HCT116 (cell line): ENCODE data around the gene BCAS2. TPM values are rescaled to one million over a fixed set of nuclear protein-coding genes. Genes with fewer than 3 reads are reported as not detected.

Source experiments
- ATAC-seq: fragments of 200-7000 bp; cut with Tn5 transposase; 2 replicates; pipeline ENCODE4 v1.9.1; 2020; ENCODE audit warnings: mild to moderate bottlenecking, moderate library complexity
- BruUV-seq: library from RNA; stranded (reverse); fragments of 400-500 nt; replicated peaks from 2 replicates; lab custom pipeline; 2021; lab: Mats Ljungman, UMichigan
- CTCF ChIA-PET: fragments of 300-600 bp; sonication (Branson Sonifier 250); formaldehyde crosslinking; loops from one replicate; lab custom pipeline; 2021; ENCODE audit warnings: antibody characterized with exemption; lab: Charles Lee
- POLR2A ChIA-PET: fragments of 300-600, 350-600 bp; sonication (Branson Sonifier 250); formaldehyde crosslinking; loops from one replicate; lab custom pipeline; 2021; ENCODE audit warnings: antibody characterized with exemption; lab: Charles Lee
- RAD21 ChIA-PET, 2 experiments: fragments of 300-600 bp; sonication (Branson Sonifier 250); formaldehyde crosslinking; loops; one replicate each; lab custom pipeline; 2023; ENCODE audit warnings: low total read pairs in 2 of 2; ENCODE audit not compliant: uncharacterized antibody in 2 of 2, unreplicated experiment in 2 of 2, low non-redundant PET in 1 of 2; lab: Charles Lee
- DNase-seq: peaks from one replicate; pipeline ENCODE4 v3.0.0-alpha.2; 2010; ENCODE audit warnings: low read depth, low spot score
- H2AFZ ChIP-seq: fragments of 200-600 bp; shearing (Covaris generic), sonication (generic); 2 replicates; pipeline ENCODE4 v1.6.1; 2017; ENCODE audit warnings: low read depth, mixed run types, mixed read lengths, antibody characterized with exemption, low read length; ENCODE audit not compliant: poor library complexity, severe bottlenecking
- H3K27ac ChIP-seq: 2 replicates; pipeline ENCODE4 v1.5.1; 2012; ENCODE audit warnings: low read depth, low read length
- H3K27me3 ChIP-seq: fragments of 200-600 bp; sonication (generic); 2 replicates; pipeline ENCODE4 v1.6.1; 2016; ENCODE audit warnings: mixed run types, low read length, mixed read lengths; ENCODE audit not compliant: insufficient read depth
- H3K36me3 ChIP-seq, 2 experiments: fragments of 200-500 bp in 1 of 2; fragments of 200-600 bp in 1 of 2; sonication (Bioruptor generic) in 1 of 2; sonication (generic) in 1 of 2; 2 replicates each; pipeline versions ENCODE4 v1.5.1 to v1.6.1; 2014 to 2016; ENCODE audit warnings: low read length in 2 of 2, inconsistent platforms in 1 of 2, mixed read lengths in 1 of 2, mixed run types in 1 of 2; ENCODE audit not compliant: insufficient read depth in 2 of 2, control insufficient read depth in 1 of 2
- H3K4me1 ChIP-seq, 2 experiments: fragments of 200-600 bp in 1 of 2; sonication (generic) in 1 of 2; 2 replicates each; pipeline versions ENCODE4 v1.5.1 to v1.6.1; 2012 to 2017; ENCODE audit warnings: low read length in 2 of 2, inconsistent platforms in 1 of 2, mild to moderate bottlenecking in 1 of 2, mixed read lengths in 1 of 2, mixed run types in 1 of 2, moderate library complexity in 1 of 2; ENCODE audit not compliant: insufficient read depth in 2 of 2, control insufficient read depth in 1 of 2
- H3K4me2 ChIP-seq: fragments of 200-600 bp; sonication (generic); 2 replicates; pipeline ENCODE4 v1.6.1; 2017; ENCODE audit warnings: mixed run types, low read length, mixed read lengths
- H3K4me3 ChIP-seq, 2 experiments: fragments of 200-600 bp in 1 of 2; sonication (generic) in 1 of 2; replicated peaks in 1 of 2; 2 replicates each; pipeline ENCODE4 v1.5.1; 2011 to 2016; ENCODE audit warnings: low read length in 2 of 2, control low read depth in 1 of 2, low read depth in 1 of 2, mild to moderate bottlenecking in 1 of 2, mixed read lengths in 1 of 2, mixed run types in 1 of 2
- H3K79me2 ChIP-seq: fragments of 200-600 bp; sonication (generic); 2 replicates; pipeline ENCODE4 v1.6.1; 2017; ENCODE audit warnings: mild to moderate bottlenecking, mixed run types, low read length, moderate library complexity, mixed read lengths; ENCODE audit not compliant: insufficient read depth
- H3K9ac ChIP-seq: fragments of 200-600 bp; sonication (generic); 2 replicates; pipeline ENCODE4 v1.6.1; 2016; ENCODE audit warnings: low read length, mixed read lengths
- H3K9me2 ChIP-seq: fragments of 200-600 bp; sonication (generic), shearing (Covaris generic); 2 replicates; pipeline ENCODE4 v1.6.1; 2017; ENCODE audit warnings: mixed run types, mild to moderate bottlenecking, moderate library complexity; ENCODE audit not compliant: insufficient read depth
- H3K9me3 ChIP-seq, 2 experiments: fragments of 200-500 bp in 1 of 2; fragments of 200-600 bp in 1 of 2; sonication (Bioruptor generic) in 1 of 2; sonication (generic) in 1 of 2; 2 replicates each; pipeline ENCODE4 v1.6.1; 2014 to 2017; ENCODE audit warnings: low read length in 2 of 2, mixed read lengths in 2 of 2, inconsistent platforms in 1 of 2, low read depth in 1 of 2, mild to moderate bottlenecking in 1 of 2, mixed run types in 1 of 2, moderate library complexity in 1 of 2; ENCODE audit not compliant: control insufficient read depth in 1 of 2, insufficient read depth in 1 of 2
- H4K20me1 ChIP-seq: fragments of 200-600 bp; sonication (generic), shearing (Covaris generic); 2 replicates; pipeline ENCODE4 v1.6.1; 2017; ENCODE audit warnings: mixed run types, mild to moderate bottlenecking, moderate library complexity; ENCODE audit not compliant: insufficient read depth
- CEBPB ChIP-seq: IDR thresholded peaks from 2 replicates; pipeline ENCODE4 v1.6.1; 2012; ENCODE audit warnings: low read depth
- EZH2 ChIP-seq: fragments of 200-600 bp; sonication (generic); IDR thresholded peaks from 2 replicates; pipeline ENCODE4 v1.6.1; 2017; ENCODE audit warnings: antibody characterized with exemption, mixed run types
- EZH2phosphoT487 ChIP-seq: fragments of 200-600 bp; IDR thresholded peaks from 2 replicates; pipeline ENCODE4 v1.6.1; 2018; ENCODE audit warnings: antibody characterized with exemption, borderline replicate concordance
- JUND ChIP-seq: IDR thresholded peaks from 2 replicates; pipeline ENCODE4 v1.6.1; 2012
- POLR2A ChIP-seq: IDR thresholded peaks from 2 replicates; pipeline ENCODE4 v1.7.0; 2011; ENCODE audit warnings: borderline replicate concordance; ENCODE audit not compliant: insufficient read depth, insufficient read length; ENCODE audit errors: extremely low read depth
- POLR2AphosphoS5 ChIP-seq: IDR thresholded peaks from 2 replicates; pipeline ENCODE4 v1.6.1; 2011; ENCODE audit warnings: mild to moderate bottlenecking, low read depth, low read length, moderate library complexity
- RAD21 ChIP-seq: IDR thresholded peaks from 2 replicates; pipeline ENCODE4 v1.6.1; 2012; ENCODE audit warnings: low read depth, mild to moderate bottlenecking
- ZNF274 ChIP-seq: fragments of 200-500 bp; sonication (Bioruptor generic); IDR thresholded peaks from 2 replicates; pipeline ENCODE4 v1.6.1; 2014; ENCODE audit warnings: mild to moderate bottlenecking, low read depth, low read length, inconsistent platforms
- intact Hi-C: fragments of 100-400 bp; cut with micrococcal nuclease; formaldehyde crosslinking; loops from 2 replicates; pipeline ENCODE4 v1.10.0; 2022
- total RNA-seq: library from RNA; stranded (reverse); gene quantifications from one replicate; pipeline ENCODE4 v1.2.1, GENCODE V29; 2021; ENCODE audit not compliant: unreplicated experiment
- TF ChIP-seq, protein P1 (sequence below): IDR thresholded peaks from 2 replicates; pipeline ENCODE4 v1.6.1; 2012
- TF ChIP-seq, protein P2 (sequence below), 3 experiments: fragments of 200-600 bp in 1 of 3; sonication (generic) in 1 of 3; IDR thresholded peaks in 2 of 3; conservative IDR thresholded peaks in 1 of 3; 2 replicates each; pipeline ENCODE4 v1.5.1; 2012 to 2017; ENCODE audit warnings: low read depth in 2 of 3, low read length in 2 of 3, antibody characterized with exemption in 1 of 3, borderline replicate concordance in 1 of 3, control low read depth in 1 of 3, mild to moderate bottlenecking in 1 of 3, mixed read lengths in 1 of 3, mixed run types in 1 of 3, moderate library complexity in 1 of 3; ENCODE audit not compliant: insufficient read depth in 1 of 3
- TF ChIP-seq, protein P3 (sequence below): IDR thresholded peaks from 2 replicates; pipeline ENCODE4 v1.6.1; 2011; ENCODE audit warnings: mild to moderate bottlenecking, low read length, moderate library complexity; ENCODE audit not compliant: insufficient replicate concordance; ENCODE audit errors: extremely low read depth

BCAS2 gene
- total RNA-seq, 1 experiment from 2014 or later, result 45.2 TPM

DNA sequence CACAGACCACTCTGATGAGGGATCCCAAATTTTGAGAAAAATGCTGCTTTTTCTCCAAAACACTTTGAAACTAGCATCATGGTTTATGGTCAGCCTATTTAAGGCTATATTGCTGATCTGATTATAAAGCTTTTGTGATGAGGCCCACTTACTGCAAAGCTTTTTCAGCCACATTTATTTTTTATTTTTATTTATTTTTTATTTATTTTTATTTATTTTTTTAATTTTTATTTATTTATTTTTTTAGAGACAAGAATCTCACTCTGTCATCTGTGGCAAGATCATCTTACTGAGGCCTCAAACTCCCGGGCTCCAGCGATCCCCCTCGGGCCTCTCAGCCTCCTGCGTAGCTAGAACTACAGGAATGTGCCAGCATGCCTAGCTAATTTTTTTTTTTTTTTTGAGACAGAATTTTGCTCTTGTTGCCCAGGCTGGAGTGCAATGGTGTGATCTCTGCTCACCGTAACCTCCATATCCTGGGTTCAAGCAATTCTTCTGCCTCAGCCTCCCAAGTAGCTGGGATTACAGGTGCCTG, 5.2 kb upstream of the BCAS2 start:
- ATAC-seq (no peak), DNase-seq (no peak)
- Histone ChIP-seq H4K20me1 (no peaks in the 10 kb centered on the region), H2AFZ (no peak overlapping the region), H3K27ac (no peak overlapping the region), H3K4me2 (no peak overlapping the region), H3K36me3 (no peaks in the 10 kb centered on the region), H3K4me1 (peaks cover 3 to 14% of the 10 kb centered on the region in 2 experiments; a peak in 3 of 4 replicates), H3K9ac (no peak overlapping the region), H3K4me3 (no peak overlapping the region), H3K9me3 (no peaks in the 10 kb centered on the region), H3K9me2 (no peaks in the 10 kb centered on the region), H3K79me2 (peaks cover 7% of the 10 kb centered on the region; the same call in 1 of the 2 replicates), H3K27me3 (no peaks in the 10 kb centered on the region)
- CTCF ChIA-PET, result no interaction called here
- POLR2A ChIA-PET, result no interaction called here
- BruUV-seq, result no TSS peak
- TF ChIP-seq, protein P1, sequence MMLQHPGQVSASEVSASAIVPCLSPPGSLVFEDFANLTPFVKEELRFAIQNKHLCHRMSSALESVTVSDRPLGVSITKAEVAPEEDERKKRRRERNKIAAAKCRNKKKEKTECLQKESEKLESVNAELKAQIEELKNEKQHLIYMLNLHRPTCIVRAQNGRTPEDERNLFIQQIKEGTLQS, result no peak
- no peak for TF ChIP-seq RAD21
- TF ChIP-seq EZH2phosphoT487, result no peak
- RAD21 ChIA-PET, result no interaction called here
- intact Hi-C loops, result no loop called here

DNA sequence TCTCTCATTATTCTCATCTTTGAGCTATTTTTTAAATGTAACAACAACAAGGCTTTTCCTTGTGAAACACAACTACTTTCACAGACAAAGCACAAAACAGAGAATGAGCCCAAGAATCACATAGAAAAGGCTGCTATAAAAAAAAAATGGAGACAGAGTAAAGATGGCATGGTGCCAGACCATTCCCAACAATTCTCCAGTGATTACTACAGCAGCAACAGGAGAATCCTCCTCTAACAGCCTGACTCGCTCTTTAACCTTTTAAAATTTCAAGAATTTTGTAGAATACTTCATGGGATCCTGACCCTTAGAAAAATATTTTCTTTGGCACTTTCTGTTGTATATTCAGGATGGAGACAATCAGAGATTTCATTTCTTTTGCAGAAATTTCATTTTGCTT, 3.8 kb upstream of the BCAS2 start:
- H3K4me2 ChIP-seq, result no peak overlapping the region
- H3K36me3 ChIP-seq, result no peaks in the 10 kb centered on the region
- H3K79me2 ChIP-seq, result peaks cover 19% of the 10 kb centered on the region
- ChIA-PET RAD21 (no interaction called here), POLR2A (no interaction called here), CTCF (no interaction called here)
- intact Hi-C loops, result no loop called here
- H3K4me1 ChIP-seq, result peaks cover 5 to 14% of the 10 kb centered on the region in 2 experiments; a peak in 3 of 4 replicates
- no peaks in the 10 kb centered on the region for H3K9me3 ChIP-seq
- no peaks in the 10 kb centered on the region for H3K27me3 ChIP-seq
- H3K4me3 ChIP-seq, result no peak overlapping the region
- no peaks in the 10 kb centered on the region for H3K9me2 ChIP-seq
- no TSS peak for BruUV-seq
- H4K20me1 ChIP-seq, result no peaks in the 10 kb centered on the region
- H3K27ac ChIP-seq, result no peak overlapping the region
- H2AFZ ChIP-seq, result no peak overlapping the region
- no peak for DNase-seq
- no peak overlapping the region for H3K9ac ChIP-seq
- ATAC-seq, result no peak
- TF ChIP-seq POLR2AphosphoS5 (no peak), POLR2A (no peak), ZNF274 (no peak), JUND (no peak), CEBPB (no peak), RAD21 (no peak), EZH2 (no peak)
- TF ChIP-seq, protein P1, result no peak
- TF ChIP-seq, protein P2, sequence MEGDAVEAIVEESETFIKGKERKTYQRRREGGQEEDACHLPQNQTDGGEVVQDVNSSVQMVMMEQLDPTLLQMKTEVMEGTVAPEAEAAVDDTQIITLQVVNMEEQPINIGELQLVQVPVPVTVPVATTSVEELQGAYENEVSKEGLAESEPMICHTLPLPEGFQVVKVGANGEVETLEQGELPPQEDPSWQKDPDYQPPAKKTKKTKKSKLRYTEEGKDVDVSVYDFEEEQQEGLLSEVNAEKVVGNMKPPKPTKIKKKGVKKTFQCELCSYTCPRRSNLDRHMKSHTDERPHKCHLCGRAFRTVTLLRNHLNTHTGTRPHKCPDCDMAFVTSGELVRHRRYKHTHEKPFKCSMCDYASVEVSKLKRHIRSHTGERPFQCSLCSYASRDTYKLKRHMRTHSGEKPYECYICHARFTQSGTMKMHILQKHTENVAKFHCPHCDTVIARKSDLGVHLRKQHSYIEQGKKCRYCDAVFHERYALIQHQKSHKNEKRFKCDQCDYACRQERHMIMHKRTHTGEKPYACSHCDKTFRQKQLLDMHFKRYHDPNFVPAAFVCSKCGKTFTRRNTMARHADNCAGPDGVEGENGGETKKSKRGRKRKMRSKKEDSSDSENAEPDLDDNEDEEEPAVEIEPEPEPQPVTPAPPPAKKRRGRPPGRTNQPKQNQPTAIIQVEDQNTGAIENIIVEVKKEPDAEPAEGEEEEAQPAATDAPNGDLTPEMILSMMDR (IDR thresholded peaks at IDR 0.05 in 2 of 3, conservative IDR thresholded peaks at IDR 0.05 in 1 of 3; ENCODE audit: borderline replicate concordance in 1 of 3, insufficient read depth in 1 of 3, low read depth in 2 of 3, low read length in 2 of 3), result no peak
- TF ChIP-seq, protein P3, sequence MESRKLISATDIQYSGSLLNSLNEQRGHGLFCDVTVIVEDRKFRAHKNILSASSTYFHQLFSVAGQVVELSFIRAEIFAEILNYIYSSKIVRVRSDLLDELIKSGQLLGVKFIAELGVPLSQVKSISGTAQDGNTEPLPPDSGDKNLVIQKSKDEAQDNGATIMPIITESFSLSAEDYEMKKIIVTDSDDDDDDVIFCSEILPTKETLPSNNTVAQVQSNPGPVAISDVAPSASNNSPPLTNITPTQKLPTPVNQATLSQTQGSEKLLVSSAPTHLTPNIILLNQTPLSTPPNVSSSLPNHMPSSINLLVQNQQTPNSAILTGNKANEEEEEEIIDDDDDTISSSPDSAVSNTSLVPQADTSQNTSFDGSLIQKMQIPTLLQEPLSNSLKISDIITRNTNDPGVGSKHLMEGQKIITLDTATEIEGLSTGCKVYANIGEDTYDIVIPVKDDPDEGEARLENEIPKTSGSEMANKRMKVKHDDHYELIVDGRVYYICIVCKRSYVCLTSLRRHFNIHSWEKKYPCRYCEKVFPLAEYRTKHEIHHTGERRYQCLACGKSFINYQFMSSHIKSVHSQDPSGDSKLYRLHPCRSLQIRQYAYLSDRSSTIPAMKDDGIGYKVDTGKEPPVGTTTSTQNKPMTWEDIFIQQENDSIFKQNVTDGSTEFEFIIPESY, result no peak
